Stimulated activated naive CD4-positive, alpha-beta T cell treated with Interleukin-2 at 50 U/mL for 16 hours (primary cell): ENCODE data around the gene CHST2.
A peak's percentile ranks its signal among the peaks of the same experiment; 100 is the strongest.

Experiments used
- DNase-seq: peaks from one replicate; lab custom pipeline; 2025; lab: John Stamatoyannopoulos, UW

The CHST2 gene

GRCh38 chr3:143099210-143099609 is 20.4 kb upstream of the CHST2 start:
- DNase-seq = no peak

DNA sequence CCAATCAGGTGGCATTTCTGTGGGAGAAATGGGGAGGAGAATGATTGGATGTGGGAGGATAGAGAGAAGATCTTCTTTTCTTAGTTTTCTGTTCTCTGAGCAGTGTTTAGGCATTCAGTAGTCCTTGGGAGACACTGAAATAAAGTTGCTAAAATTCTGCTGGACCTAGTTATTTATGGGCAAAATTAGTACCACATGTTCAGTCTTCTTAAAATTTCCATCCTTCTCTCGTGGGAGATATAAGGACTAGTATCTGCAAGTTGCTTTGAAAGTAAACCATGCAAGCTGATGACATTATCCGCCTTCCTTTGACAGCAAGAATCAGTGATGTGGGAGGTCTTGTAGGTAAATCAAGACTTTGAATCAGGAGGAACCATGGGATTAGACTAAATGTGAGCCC is 19.9 kb upstream of the CHST2 start:
- DNase-seq = no peak

GRCh38 chr3:143100451-143100850 is 19.1 kb upstream of the CHST2 start:
- DNase-seq = no peak

DNA sequence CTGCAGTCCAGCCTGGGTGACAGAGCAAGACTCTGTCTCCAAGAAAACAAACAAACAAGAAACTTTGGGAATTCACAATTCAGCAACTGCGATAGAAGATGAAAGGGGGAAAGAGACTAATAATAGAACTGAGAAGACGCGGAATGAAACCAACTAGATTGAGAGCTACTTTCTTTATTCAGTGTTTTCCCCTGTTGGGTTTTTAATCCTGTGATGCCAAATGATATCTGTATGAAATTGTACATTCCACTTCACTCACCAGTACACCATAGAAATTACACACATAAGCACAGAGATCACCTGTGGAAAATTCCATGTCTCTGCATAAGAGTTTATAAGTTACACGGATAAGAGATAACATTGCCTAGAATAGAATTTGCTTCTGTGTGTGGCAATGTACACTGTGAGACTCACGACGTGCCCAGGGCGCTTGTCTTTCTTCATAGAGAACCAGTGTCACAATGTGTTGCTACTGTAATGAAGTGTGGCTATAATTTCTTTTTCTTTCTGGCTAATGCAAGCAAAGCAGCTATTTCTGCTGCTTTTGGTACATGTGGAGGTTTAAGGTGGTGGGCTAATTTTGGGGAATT is 17.7 kb upstream of the CHST2 start:
- DNase-seq = no peak

DNA sequence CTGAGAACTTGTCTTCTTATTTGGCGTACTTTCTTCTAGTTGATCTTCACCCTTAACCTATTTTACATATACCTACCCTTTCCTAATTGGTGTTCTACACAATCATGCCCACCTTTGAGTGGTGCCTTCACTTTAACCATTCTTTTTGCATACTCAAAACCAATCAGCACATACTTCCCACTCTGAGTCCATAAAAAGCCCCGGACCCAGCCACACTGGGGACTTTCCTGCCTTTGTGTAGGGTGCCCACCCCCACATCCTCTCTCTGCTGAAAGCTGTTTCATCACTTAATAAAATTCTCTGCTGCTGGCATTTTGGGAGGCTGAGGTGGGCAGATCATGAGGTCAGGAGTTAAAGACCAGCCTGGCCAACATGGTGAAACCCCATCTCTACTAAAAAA is 15.9 kb upstream of the CHST2 start:
- DNase-seq = no peak

DNA sequence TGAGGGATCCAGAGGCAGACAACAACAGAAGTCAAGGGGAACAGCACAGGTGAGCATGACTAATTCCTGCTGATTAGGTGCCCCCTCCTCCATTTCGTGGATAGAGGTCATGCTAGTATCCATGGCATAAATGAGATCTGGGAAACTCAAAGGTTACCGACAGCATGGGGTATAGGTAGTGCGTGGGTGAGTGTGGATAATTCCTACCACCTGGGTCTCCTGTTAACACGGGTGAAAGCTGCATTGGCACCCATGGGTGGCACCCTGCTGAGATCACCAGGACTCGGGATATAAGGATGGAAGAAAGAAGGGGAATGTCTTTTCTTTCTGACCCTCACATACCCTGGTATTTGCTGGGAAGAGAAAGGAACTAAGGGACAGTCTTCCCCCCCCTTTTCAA is 14.4 kb upstream of the CHST2 start:
- no peak for DNase-seq

DNA sequence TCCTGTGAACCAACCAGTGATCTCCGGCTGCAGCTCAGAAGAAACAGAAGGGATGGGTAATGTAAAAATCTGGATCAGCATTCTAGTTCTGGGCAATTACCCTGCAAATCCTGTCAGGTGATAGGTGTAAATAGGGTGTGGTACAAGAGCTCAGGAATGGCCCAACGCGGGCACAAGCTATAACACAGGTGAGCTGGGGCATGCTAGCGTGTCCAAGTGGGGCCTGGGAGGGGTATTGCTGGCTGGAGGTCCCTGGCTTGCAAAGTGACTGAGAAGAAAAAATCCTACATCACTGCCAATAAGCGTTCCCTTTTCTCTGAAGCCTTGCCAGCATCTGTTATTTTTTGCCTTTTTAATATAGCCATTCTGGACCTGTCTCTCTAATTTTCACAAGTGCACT is 9.7 kb upstream of the CHST2 start:
- no peak for DNase-seq

DNA sequence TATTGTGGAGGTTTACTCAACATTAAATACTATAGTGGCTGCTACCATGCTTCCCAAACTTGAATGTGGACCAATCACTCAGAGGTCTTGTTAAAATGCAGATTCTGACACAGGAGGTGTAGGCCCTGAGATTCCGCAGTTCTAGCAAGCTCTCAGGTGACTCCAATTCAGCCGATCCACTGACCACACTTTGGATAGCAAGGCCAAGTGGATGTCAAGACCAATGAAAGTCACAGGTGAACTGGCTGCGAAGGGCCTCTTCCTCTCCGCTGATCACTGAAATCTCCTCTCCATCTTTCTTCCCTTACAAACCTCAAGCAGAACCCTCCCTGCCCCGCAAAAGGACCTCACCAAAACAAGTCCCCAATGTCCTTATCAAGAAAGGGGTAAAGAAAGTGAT is 9.2 kb upstream of the CHST2 start:
- no peak for DNase-seq

DNA sequence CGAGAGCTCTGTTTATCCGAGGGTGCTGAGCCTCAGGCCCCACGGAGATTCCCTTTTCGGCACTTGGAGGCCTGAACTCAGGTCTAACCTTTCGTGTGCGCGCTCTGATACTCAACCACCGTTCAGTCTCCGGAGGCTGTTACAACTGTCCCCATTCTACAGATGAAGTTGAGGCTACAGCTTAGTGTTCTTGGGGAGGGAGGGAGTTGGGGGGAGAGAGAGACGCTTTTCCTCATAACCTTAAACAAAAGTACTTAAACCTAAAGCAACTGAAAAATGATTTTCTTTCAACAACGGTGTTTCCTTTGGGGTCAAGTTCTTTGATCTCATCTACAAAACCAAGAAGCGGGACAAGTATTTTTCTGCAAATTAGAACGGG is 952 bp upstream of the CHST2 start:
- DNase-seq = no peak

DNA sequence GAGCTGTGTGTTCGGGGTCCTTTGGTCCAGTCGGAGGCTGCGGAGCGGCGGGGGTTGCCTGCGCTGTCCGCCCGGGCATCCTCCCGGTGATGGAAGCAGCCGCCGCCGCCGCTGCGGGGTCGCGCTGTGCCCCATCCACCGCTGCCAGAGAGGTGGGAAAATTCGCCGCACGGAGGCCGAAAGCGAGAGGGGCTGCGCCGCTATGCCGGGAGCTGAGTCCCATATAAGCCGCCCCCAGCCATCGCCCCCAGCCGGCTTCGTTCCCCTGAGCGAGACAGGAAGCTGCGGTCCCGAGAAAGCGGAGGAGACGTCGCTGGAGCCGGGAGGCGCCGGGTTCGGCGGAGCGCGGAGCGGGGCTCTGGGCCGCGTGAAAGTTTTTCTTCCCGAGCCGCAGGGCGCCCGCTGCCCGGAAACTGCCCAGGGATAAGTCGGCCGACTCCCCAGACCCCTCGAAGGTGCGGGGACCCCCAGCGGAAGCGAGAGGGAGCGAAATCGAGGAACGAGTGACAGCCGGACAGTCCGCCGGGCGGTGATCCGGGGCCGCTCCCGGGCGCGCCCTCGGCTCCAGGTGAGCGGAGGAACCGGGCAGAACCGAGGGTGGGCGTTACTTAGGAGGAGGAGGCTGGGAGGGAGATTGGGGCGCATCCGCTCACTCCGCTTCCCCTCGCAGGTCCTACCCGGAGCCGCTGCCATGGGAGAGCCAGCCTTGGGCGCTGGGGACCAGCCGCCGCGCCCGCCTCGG is 574 bp downstream of the CHST2 start:
- DNase-seq = no peak

- peak; percentile 22 for DNase-seq
Observed at GRCh38 chr3:143120716-143121240, 1.2 kb downstream of the CHST2 start.

DNA sequence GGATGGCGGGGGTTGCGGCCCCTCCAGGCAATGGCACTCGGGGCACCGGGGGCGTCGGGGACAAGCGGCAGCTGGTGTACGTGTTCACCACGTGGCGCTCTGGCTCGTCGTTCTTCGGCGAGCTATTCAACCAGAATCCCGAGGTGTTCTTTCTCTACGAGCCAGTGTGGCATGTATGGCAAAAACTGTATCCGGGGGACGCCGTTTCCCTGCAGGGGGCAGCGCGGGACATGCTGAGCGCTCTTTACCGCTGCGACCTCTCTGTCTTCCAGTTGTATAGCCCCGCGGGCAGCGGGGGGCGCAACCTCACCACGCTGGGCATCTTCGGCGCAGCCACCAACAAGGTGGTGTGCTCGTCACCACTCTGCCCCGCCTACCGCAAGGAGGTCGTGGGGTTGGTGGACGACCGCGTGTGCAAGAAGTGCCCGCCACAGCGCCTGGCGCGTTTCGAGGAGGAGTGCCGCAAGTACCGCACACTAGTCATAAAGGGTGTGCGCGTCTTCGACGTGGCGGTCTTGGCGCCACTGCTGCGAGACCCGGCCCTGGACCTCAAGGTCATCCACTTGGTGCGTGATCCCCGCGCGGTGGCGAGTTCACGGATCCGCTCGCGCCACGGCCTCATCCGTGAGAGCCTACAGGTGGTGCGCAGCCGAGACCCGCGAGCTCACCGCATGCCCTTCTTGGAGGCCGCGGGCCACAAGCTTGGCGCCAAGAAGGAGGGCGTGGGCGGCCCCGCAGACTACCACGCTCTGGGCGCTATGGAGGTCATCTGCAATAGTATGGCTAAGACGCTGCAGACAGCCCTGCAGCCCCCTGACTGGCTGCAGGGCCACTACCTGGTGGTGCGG is 1.9 kb downstream of the CHST2 start:
- peak; percentile 38 for DNase-seq

DNA sequence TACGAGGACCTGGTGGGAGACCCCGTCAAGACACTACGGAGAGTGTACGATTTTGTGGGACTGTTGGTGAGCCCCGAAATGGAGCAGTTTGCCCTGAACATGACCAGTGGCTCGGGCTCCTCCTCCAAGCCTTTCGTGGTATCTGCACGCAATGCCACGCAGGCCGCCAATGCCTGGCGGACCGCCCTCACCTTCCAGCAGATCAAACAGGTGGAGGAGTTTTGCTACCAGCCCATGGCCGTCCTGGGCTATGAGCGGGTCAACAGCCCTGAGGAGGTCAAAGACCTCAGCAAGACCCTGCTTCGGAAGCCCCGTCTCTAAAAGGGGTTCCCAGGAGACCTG is 2.5 kb downstream of the CHST2 start:
- DNase-seq = no peak

DNA sequence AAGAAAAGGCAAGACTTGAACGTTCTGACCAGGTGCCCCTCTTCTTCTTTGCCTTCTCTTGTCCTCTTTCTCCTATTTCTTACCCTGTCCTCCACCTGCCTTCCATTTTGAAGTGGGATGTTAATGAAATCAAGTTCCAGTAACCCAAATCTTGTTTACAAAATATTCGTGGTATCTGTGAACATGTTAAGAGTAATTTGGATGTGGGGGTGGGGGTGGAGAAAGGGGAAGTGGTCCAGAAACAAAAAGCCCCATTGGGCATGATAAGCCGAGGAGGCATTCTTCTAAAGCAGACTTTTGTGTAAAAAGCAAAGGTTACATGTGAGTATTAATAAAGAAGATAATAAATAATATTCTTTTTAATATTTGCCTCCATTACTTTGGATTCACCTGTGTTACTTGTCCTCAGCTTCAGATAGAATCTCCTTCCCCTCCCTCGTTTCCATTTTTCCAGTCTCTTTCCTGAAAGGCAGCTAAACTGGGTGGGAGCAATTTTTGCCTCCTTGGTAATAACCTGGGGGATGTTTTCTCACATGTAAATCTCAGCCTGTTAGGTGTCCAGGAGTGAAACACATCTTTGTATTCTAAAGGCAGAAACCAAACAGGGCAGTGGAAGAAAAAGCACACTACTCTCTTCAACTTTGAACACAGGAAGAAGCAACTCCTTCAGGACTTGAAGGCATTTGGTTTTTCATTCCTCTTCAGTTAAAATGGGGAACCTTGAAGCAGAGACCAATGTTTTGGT is 3.2 kb downstream of the CHST2 start:
- DNase-seq = no peak

DNA sequence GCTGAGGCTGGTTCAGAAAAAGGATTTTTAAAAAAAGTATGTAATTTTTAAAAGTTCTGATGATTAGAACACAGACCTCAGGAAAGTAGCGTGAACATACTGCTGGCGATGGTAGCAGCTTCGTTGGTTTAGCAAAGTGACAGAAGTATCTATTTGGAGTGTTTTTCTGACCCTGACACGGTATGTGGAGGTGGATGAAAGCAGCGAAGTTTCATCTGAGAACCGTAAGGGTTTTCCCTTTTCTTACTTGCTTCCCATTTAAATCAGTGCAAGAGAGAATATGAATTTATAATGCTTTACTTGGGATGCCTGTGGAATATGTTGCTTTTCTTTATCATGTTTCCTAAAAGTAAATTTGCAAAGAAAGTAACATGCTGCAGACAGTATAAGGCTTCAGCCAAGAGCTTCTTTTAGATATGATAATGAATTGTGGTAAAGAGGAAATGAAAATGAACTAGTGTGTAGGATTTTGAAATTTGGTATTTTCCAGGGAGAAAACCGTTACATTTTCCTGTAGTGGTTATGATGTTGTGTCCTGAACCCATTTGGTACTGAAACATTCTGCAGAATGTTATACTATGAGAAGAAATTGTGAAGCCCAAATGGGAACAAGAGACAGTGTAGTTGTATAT is 3.9 kb downstream of the CHST2 start:
- DNase-seq = no peak

- no peak for DNase-seq
Observed at GRCh38 chr3:143124601-143125520, 5.3 kb downstream of the CHST2 start.

GRCh38 chr3:143127801-143128200 is 8.2 kb downstream of the CHST2 start:
- no peak for DNase-seq

DNA sequence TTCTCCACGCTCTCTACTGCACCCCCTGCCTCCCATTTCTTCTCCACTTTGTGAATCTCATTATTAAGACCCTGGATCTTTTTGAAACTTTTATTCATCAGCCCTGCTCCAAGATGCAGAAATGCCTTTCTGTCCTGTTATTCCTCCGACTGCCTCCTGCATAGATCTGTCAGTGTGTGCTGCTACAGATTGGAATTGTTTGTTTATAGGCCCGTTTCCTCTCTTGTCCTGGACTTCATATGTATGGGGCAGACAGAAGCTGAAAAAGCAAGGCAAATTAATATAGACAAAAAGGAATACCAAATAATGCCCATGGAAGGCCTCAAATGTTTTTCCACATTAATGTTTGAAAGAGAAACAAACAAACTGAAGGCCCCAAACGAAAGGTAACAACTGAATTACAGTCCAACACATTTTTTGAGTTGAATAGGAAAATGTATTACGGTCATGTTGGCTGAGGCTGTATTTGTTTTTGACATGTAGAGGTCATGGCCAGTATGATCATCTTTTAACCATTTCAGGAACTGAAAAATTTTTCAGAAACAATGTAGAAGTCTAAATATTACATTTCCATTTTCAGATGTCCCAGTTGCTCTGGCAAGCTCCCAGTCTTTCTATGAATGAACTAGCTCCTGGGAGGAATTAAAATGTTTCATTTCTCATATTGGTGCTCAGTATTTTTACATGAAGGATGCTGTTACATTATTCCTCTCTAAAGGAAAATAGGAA is 8.8 kb downstream of the CHST2 start:
- DNase-seq = no peak

- DNase-seq = no peak
Observed at GRCh38 chr3:143132246-143132980, 12.8 kb downstream of the CHST2 start.
